Stromal cell of bone marrow (primary cell): Measurements from ENCODE around the gene TRMT13.
A peak's percentile ranks its signal among the peaks of the same experiment; 100 is the strongest.
"Not testable (repeated sequence)": the region's sequence is repeated elsewhere in the genome, so short reads cannot be mapped to it uniquely, and the experiment has no call there.

Experiments
- DNase-seq: peaks from one replicate; pipeline ENCODE4 v3.0.0-alpha.2; 2012; ENCODE audit warnings: low read depth

The TRMT13 gene

DNA sequence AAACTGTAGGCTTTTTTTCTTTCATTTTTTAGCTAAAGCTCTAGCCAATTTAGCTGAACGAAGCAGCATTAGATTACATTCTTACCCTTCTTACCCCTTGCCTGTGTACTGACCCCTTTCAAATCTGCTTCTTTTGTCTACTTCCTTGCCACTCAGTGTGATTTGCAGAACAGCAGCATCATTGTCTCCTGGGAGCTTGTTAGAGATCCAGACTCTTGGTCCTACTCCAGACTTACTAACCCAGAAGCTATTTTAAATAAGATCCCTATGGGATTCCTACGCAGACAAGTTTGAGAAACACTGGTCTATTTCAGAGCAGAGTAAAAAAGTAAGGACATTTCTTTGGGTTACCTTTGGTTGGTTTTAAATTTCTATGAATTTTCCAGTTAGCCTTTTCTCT lies 31.3 kb downstream of the TRMT13 start:
- DNase-seq = peak; percentile 89

DNA sequence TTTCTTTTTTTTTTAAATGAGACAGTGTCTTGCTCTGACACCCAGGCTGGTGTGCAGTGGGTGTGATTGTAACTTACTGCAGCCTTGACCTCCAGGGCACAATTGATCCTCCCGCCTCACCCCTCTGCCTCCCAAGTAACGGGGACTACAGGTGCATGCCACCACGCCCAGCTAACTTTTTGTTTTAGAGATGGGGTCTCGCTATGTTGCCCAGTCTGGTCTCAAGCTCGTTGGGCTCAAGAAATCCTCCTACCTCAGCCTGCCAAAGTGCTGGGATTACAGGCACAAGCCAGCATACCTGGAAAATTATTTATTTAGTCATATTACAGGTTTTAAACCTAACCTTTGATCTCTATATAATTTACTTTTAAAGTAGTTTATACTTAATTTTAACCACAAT lies 31.7 kb downstream of the TRMT13 start:
- no peak for DNase-seq

DNA sequence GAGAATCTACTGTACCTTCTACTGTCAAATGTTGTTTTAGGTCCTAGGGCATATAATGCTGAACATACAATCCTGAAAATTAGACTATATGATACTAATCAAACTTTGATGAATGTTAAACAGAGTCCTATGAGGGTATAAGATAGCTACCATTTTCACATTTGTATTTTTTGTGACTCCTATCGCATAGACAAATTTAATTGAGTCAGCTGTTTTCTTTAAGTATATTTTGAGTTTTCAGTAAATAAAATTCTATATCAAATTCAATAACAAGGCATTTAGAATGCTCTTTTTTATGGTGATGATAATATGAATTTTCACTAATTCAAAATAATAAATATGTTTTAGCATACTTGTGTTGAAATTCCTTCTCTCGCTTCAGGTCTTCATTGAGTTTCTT lies 35.1 kb downstream of the TRMT13 start:
- no peak for DNase-seq

DNA sequence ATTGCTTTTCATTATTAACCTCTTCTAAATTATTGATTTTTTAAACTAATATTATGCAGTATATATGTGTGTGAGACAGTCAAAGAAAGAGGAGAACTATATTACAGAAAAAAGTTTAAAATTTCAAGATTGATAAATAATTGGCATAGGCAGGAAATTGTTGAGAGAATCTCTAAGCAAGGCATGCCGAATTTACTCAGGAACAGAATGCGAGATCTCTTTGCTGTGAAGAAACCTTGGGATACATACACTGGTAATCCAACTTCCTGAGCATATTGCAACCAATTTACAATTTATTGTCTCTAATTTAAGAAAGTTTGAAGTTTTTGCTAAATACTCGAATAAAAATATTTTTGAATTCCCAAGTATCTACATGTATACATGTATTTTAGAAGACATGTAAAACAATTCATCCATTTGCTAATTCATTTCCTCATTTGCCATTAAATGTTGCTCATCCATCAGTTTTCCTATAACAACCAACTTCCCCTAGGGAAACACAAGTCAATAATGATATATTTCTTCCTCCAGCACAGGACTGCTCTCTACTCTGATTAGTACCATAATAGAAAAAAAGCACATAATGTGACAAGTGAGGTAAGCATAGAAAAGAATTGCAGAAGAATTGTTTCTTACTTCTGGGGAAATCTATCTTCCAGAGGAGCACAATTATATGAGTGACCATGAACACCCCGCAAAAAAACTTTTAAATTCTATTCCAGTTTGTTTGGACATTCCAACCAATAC lies 44.5 kb downstream of the TRMT13 start:
- no peak for DNase-seq

DNA sequence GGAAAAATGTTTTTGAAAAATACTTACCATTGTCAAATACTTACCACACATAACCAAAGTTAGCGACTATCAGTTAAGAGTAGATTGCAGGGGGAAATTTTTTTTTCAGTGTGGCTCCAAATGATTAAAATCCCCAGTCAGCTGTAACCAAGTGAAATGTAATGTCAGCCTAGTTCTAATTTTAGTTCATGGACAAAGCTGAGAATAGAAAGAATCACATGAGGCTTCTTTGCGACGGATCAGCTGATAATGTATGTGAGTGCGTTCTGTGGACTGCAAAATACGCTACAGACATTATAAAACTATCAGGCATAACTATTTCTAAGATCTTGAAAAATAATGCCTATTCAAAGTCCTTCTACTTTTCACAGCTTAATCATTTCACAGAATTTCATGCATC lies 45.1 kb downstream of the TRMT13 start, which contains the start of gene LRRC39:
LRRC39 (minus strand) TSS at position 166 of the 400 bp plus-strand sequence. CDS start 9,740 bp downstream, outside the sequence.
- DNase-seq = no peak

DNA sequence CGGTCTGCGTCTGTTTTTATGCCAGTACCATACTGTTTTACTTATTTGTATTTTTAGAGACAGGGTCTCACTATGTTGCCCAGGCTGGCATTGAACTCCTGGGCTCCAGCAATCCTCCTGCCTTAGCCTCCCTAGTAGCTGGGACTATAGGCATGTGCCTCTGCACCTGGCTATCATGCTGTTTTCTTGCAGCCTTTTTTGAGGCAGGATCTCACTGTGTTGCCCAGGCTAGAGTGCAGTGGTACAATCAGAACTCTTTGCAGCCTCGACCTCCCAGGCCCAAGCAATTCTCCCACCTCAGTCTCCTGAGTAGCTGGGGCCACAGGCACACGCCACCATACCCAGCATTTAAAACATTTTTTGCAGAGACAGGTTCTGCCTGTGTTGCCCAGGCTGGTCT lies 50.4 kb downstream of the TRMT13 start:
- DNase-seq = no peak

DNA sequence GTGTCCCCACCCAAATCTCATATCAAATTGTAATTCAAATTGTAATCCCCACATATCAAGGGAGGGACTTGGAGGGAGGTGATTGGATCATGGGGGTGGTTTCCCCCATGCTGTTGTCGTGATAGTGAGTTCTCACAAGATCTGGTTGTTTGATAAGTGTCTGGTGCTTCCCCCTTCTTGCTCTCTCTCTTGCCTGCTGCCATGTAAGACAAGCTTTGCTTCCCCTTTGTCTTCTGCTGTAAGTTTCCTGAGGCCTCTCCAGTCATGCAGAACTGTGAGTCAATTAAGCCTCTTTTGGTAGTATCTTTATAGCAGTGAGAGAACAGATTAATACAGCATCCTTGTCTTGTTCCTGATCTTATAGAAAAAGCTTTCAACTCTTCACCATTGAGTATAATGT lies 51.6 kb downstream of the TRMT13 start:
- DNase-seq = no peak

DNA sequence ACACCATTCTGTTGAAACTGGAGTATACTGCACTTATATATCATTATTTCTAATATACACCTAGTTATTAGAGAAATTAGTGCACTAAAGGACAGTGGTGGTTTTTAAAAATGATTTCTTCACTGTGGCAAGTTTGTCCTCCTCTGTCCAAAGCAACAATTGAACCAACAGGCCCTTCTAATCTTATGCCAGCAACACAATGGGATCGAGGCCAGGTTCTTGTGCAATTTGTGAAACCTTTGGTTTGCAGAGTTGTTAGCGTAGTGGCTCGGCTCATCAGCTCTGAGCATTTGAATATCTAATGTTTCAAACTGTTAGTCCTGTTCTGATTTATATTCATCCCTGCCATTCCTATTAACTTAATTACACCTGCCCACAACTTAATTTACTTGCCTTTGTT lies 54.9 kb downstream of the TRMT13 start:
- peak; percentile 9 for DNase-seq

DNA sequence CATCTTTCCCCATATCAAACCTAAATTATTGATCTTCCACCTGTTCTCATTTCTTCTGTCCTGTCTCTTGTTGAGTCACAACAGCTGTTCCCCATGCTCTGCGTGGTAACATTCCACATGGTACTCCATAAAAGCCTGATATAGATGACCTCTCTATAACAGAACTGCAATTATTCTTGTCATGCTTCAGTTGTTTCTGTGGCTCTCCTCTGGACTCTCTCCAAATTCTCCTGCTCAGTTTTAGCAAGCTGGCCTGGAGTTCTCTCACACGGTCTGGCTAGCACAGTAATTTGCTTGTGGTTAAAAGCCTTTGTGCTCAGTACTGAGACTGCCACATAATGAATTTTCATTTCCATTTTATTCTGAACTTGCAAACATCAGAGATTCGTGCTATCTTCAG lies 55.7 kb downstream of the TRMT13 start:
- DNase-seq = peak; percentile 59

DNA sequence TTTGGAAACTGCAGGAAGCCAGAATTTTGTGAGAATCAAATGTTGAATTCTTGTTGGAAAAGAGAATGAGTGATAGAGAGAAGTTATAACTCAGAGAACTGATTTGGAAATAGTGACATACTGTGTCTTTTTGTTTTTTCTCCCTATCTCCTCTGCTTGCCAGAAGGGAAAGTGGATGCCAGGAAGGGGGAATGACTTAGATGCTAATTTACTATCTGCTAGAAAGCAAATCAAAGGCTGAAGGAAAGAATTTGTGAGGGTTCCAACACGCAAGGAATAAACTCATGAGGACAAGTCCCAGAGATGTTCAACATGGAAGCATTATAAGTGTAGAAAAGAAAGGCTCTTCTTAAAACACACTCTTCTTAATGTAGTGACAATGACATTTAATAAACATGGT lies 65.6 kb downstream of the TRMT13 start:
- DNase-seq = no peak

DNA sequence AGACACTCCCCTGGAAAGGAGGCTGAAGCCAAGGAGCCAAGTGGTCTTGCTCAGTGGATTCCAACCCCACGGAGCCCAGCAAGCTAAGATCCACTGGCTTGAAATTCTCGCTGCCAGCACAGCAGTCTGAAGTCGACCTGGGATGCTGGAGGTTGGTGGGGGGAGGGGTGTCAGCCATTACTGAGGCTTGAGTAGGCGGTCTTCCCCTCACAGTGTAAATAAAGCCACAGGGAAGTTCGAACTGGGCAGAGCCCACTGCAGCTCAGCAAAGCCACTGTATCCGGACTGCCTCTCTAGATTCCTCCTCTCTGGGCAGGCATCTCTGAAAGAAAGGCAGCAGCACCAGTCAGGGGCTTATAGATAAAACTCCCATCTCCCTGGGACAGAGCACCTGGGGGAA lies 67.1 kb downstream of the TRMT13 start:
- DNase-seq = not testable (repeated sequence)
